A549 (cell line): ENCODE data around the gene RUVBL2. TPM values are rescaled to one million over a fixed set of nuclear protein-coding genes. Genes with fewer than 3 reads are reported as not detected.

Source experiments
- ATOH8 ChIP-seq: fragments of 250-450 bp; sonication (Bioruptor Pico); IDR thresholded peaks from 2 replicates; pipeline ENCODE4 v1.5.0; 2020; ENCODE audit warnings: low read depth, mild to moderate bottlenecking, moderate library complexity
- CBX2 ChIP-seq: fragments of 200-600 bp; sonication (generic); IDR thresholded peaks from 2 replicates; pipeline ENCODE4 v1.6.1; 2016; ENCODE audit warnings: low read depth, mild to moderate bottlenecking, borderline replicate concordance
- CEBPB ChIP-seq, 2 experiments: fragments of >200 bp in 1 of 2; sonication (Bioruptor Twin) in 1 of 2; formaldehyde crosslinking in 1 of 2; IDR thresholded peaks; 2 replicates each; pipeline ENCODE4 v1.6.1; 2012 to 2016
- CHD2 ChIP-seq: fragments of 150-350 bp; IDR thresholded peaks from 2 replicates; pipeline ENCODE4 v1.6.1; 2014; ENCODE audit warnings: low read length; ENCODE audit not compliant: partially characterized antibody
- E2F6 ChIP-seq: IDR thresholded peaks from 2 replicates; pipeline ENCODE4 v1.6.1; 2012; ENCODE audit warnings: low read depth, borderline replicate concordance
- ELK1 ChIP-seq: fragments of 150-350 bp; IDR thresholded peaks from 2 replicates; pipeline ENCODE4 v1.6.1; 2014; ENCODE audit warnings: low read depth, mild to moderate bottlenecking, low read length
- EP300 ChIP-seq, 2 experiments: fragments of >200 bp; sonication (Bioruptor Twin); formaldehyde crosslinking; IDR thresholded peaks; 2 replicates in 1 of 2; 3 replicates in 1 of 2; pipeline ENCODE4 v1.6.1; 2016 to 2017
- FOSB ChIP-seq: fragments of 250-450 bp; sonication (Bioruptor Pico); IDR thresholded peaks from 2 replicates; pipeline ENCODE4 v1.5.0; 2020; ENCODE audit warnings: mild to moderate bottlenecking, moderate library complexity
- FOSL2 ChIP-seq, 2 experiments: fragments of 450-650 bp in 1 of 2; fragments of >200 bp in 1 of 2; sonication (Bioruptor Twin) in 1 of 2; formaldehyde crosslinking; IDR thresholded peaks; 2 replicates each; pipeline versions ENCODE4 v1.5.0 to v1.6.1; 2016 to 2020; ENCODE audit warnings: mild to moderate bottlenecking in 1 of 2, moderate library complexity in 1 of 2
- FOXS1 ChIP-seq: fragments of 250-450 bp; sonication (Bioruptor Pico); IDR thresholded peaks from 2 replicates; pipeline ENCODE4 v1.5.0; 2020; ENCODE audit warnings: mild to moderate bottlenecking, moderate library complexity
- HDAC2 ChIP-seq: fragments of 200-600 bp; sonication (generic); IDR thresholded peaks from 2 replicates; pipeline ENCODE4 v1.6.1; 2016
- HES2 ChIP-seq: fragments of >200 bp; sonication (Bioruptor Twin); formaldehyde crosslinking; IDR thresholded peaks from 2 replicates; pipeline ENCODE4 v1.6.1; 2016
- HOXB13 ChIP-seq: fragments of 250-450 bp; sonication (Bioruptor Pico); IDR thresholded peaks from 2 replicates; pipeline ENCODE4 v1.5.0; 2020; ENCODE audit warnings: low read depth, mild to moderate bottlenecking, moderate library complexity
- JUN ChIP-seq, 2 experiments: fragments of >200 bp; sonication (Bioruptor Twin); formaldehyde crosslinking; IDR thresholded peaks; 2 replicates in 1 of 2; 3 replicates in 1 of 2; pipeline ENCODE4 v1.6.1; 2016 to 2017
- KDM5A ChIP-seq: fragments of 200-600 bp; sonication (generic); IDR thresholded peaks from 2 replicates; pipeline ENCODE4 v1.6.1; 2016; ENCODE audit warnings: antibody characterized with exemption, mild to moderate bottlenecking
- MAFK ChIP-seq: fragments of 450-650 bp; IDR thresholded peaks from 2 replicates; pipeline ENCODE4 v1.6.1; 2014; ENCODE audit not compliant: partially characterized antibody
- MYC ChIP-seq: IDR thresholded peaks from 2 replicates; pipeline ENCODE4 v1.6.1; 2012; ENCODE audit warnings: mild to moderate bottlenecking, inconsistent platforms, low read length, improper control_type of control experiment, borderline replicate concordance
- NFE2L2 ChIP-seq: fragments of 150-350 bp; conservative IDR thresholded peaks from 2 replicates; pipeline ENCODE4 v1.6.1; 2014; ENCODE audit warnings: low read length
- NPAS2 ChIP-seq: fragments of 250-450 bp; sonication (Bioruptor Pico); IDR thresholded peaks from 2 replicates; pipeline ENCODE4 v1.8.0; 2022; ENCODE audit warnings: mild to moderate bottlenecking, moderate library complexity, borderline replicate concordance
- NR3C1 ChIP-seq: fragments of >200 bp; sonication (Bioruptor Twin); formaldehyde crosslinking; IDR thresholded peaks from 3 replicates; pipeline ENCODE4 v1.6.1; 2017
- PBX3 ChIP-seq: IDR thresholded peaks from 2 replicates; pipeline ENCODE4 v1.6.1; 2012
- POLR2A ChIP-seq: IDR thresholded peaks from 2 replicates; pipeline ENCODE4 v1.6.1; 2012; ENCODE audit warnings: mild to moderate bottlenecking, low read length
- POLR2AphosphoS2 ChIP-seq: conservative IDR thresholded peaks from 2 replicates; pipeline ENCODE4 v1.6.1; 2012; ENCODE audit warnings: low read length, improper control_type of control experiment, inconsistent platforms
- RAD21 ChIP-seq, 2 experiments: fragments of >200 bp in 1 of 2; sonication (Bioruptor Twin) in 1 of 2; formaldehyde crosslinking in 1 of 2; IDR thresholded peaks in 1 of 2; conservative IDR thresholded peaks in 1 of 2; 2 replicates in 1 of 2; 3 replicates in 1 of 2; pipeline ENCODE4 v1.6.1; 2012 to 2018; ENCODE audit warnings: inconsistent platforms in 1 of 2
- RARB ChIP-seq: fragments of 250-450 bp; sonication (Bioruptor Pico); IDR thresholded peaks from 2 replicates; pipeline ENCODE4 v1.8.0; 2021; ENCODE audit warnings: mild to moderate bottlenecking, moderate library complexity
- REST ChIP-seq: fragments of 200-600 bp; sonication (generic); IDR thresholded peaks from 2 replicates; pipeline ENCODE4 v1.6.1; 2016; ENCODE audit warnings: antibody characterized with exemption, mild to moderate bottlenecking, moderate library complexity
- RFX5 ChIP-seq: fragments of 450-650 bp; IDR thresholded peaks from 2 replicates; pipeline ENCODE4 v1.7.1; 2014; ENCODE audit warnings: antibody characterized with exemption, mild to moderate bottlenecking, moderate library complexity
- RNF2 ChIP-seq: fragments of 200-600 bp; sonication (generic); IDR thresholded peaks from 2 replicates; pipeline ENCODE4 v1.6.1; 2016; ENCODE audit warnings: low read depth, mild to moderate bottlenecking, antibody characterized with exemption, moderate library complexity, borderline replicate concordance
- SREBF2 ChIP-seq: fragments of 450-650 bp; IDR thresholded peaks from 2 replicates; pipeline ENCODE4 v1.6.1; 2014; ENCODE audit warnings: mild to moderate bottlenecking, moderate library complexity
- TP53 ChIP-seq: fragments of 250-450 bp; sonication (Bioruptor Pico); IDR thresholded peaks from 2 replicates; pipeline ENCODE4 v1.5.0; 2021; ENCODE audit warnings: mild to moderate bottlenecking, moderate library complexity
- ZC3H11A ChIP-seq: fragments of 450-650 bp; IDR thresholded peaks from 2 replicates; pipeline ENCODE4 v1.6.1; 2014; ENCODE audit warnings: antibody characterized with exemption, mild to moderate bottlenecking
- polyA plus RNA-seq, 4 experiments: library from polyadenylated mRNA; depleted of rRNA in 3 of 4; stranded (reverse); fragments of >200 nt; fragmentation: RNase III in 1 of 4; extraction: RNeasy Plus Mini Kit Qiagen cat#74134 plus additional on column Dnase treatment in 1 of 4; gene quantifications; 2 replicates in 3 of 4; 3 replicates in 1 of 4; pipeline ENCODE4 v1.2.3, GENCODE V29; 2011 to 2017

RUVBL2 gene
- polyA plus RNA-seq, 2 of the 4 experiments (the other 2 are of a cell fraction) = 186 to 225 TPM

GRCh38 chr19:48954595-48955307 lies 38.9 kb upstream of the RUVBL2 start, which contains the start of gene BAX (continued):
- TF ChIP-seq REST = peak; percentile 47; the same call in 1 of the 2 replicates
- TF ChIP-seq RARB (CRISPR knock-in tag) = no peak
- TF ChIP-seq CBX2 = no peak
- TF ChIP-seq HOXB13 (CRISPR knock-in tag) = peak; percentile 59; the same call in 1 of the 2 replicates
- TF ChIP-seq MYC = peak; percentile 87
- no peak for TF ChIP-seq NR3C1
- no peak for TF ChIP-seq FOSL2 (IDR thresholded peaks at IDR 0.05)
- TF ChIP-seq FOSL2 (CRISPR knock-in tag; IDR thresholded peaks at IDR 0.05) = peak; percentile 81
- TF ChIP-seq POLR2A = peak; percentile 67
- TF ChIP-seq HES2 = no peak
- TF ChIP-seq ZC3H11A = no peak
- no peak for TF ChIP-seq SREBF2
- no peak for TF ChIP-seq POLR2AphosphoS2
- peak; percentile 95 for TF ChIP-seq FOXS1 (CRISPR knock-in tag)
- no peak for TF ChIP-seq NFE2L2
- no peak; the same call in 1 of the 2 replicates for TF ChIP-seq E2F6
- TF ChIP-seq NPAS2 (CRISPR knock-in tag) = peak; percentile 97
- TF ChIP-seq RAD21 (conservative IDR thresholded peaks at IDR 0.05 in 1 of 2, IDR thresholded peaks at IDR 0.05 in 1 of 2) = peak; percentile 31 to 63
- no peak for TF ChIP-seq HDAC2
- TF ChIP-seq RFX5 = no peak; the same call in 1 of the 2 replicates
- no peak for TF ChIP-seq MAFK
- TF ChIP-seq FOSB (CRISPR knock-in tag) = no peak
- peak; percentile 37 to 95; a peak in 4 of 5 replicates for TF ChIP-seq JUN (IDR thresholded peaks at IDR 0.05)
- no peak for TF ChIP-seq RNF2
- TF ChIP-seq CHD2 = peak; percentile 36
- TF ChIP-seq CEBPB (IDR thresholded peaks at IDR 0.05) = no peak
- no peak for TF ChIP-seq EP300 (IDR thresholded peaks at IDR 0.05)
- TF ChIP-seq ELK1 = no peak
- TF ChIP-seq PBX3 = no peak
- TF ChIP-seq ATOH8 (CRISPR knock-in tag) = peak; percentile 32; the same call in 1 of the 2 replicates
- TF ChIP-seq KDM5A = peak; percentile 51; the same call in 1 of the 2 replicates
- peak; percentile 75; the same call in 1 of the 2 replicates for TF ChIP-seq TP53 (CRISPR knock-in tag)
